BLaER1 treated with 17β-estradiol and CSF1 and Interleukin-3, amounts not matched to agents 10 nM and 100 nM (cell line): ENCODE results near the gene PAK6.

Experiments
- H3K27ac ChIP-seq, 11 experiments: shearing (Covaris generic); formaldehyde crosslinking; 2 replicates each; pipeline ENCODE4 v1.8.1; 2022
- H3K27me3 ChIP-seq, 11 experiments: shearing (Covaris generic); formaldehyde crosslinking; 2 replicates each; pipeline ENCODE4 v1.8.1; 2022
- H3K36me3 ChIP-seq, 11 experiments: shearing (Covaris generic); formaldehyde crosslinking; 2 replicates each; pipeline ENCODE4 v1.8.1; 2022
- H3K4me1 ChIP-seq, 10 experiments: shearing (Covaris generic); formaldehyde crosslinking; 2 replicates each; pipeline ENCODE4 v1.8.1; 2022
- H3K4me2 ChIP-seq, 11 experiments: shearing (Covaris generic); formaldehyde crosslinking; 2 replicates each; pipeline ENCODE4 v1.8.1; 2022
- H3K4me3 ChIP-seq, 10 experiments: shearing (Covaris generic); formaldehyde crosslinking; 2 replicates each; pipeline ENCODE4 v1.8.1; 2022
- H3K9ac ChIP-seq, 11 experiments: shearing (Covaris generic); formaldehyde crosslinking; 2 replicates each; pipeline ENCODE4 v1.8.1; 2022
- H3K9me3 ChIP-seq, 11 experiments: shearing (Covaris generic); formaldehyde crosslinking; replicated peaks in 1 of 11; 2 replicates each; pipeline ENCODE4 v1.8.1; 2022
- H4K20me1 ChIP-seq, 11 experiments: shearing (Covaris generic); formaldehyde crosslinking; 2 replicates each; pipeline ENCODE4 v1.8.1; 2022
- Cebpa-rat ChIP-seq, 11 experiments: shearing (Covaris generic); IDR thresholded peaks; 2 replicates each; pipeline ENCODE4 v1.8.1; 2022

PAK6 gene

DNA sequence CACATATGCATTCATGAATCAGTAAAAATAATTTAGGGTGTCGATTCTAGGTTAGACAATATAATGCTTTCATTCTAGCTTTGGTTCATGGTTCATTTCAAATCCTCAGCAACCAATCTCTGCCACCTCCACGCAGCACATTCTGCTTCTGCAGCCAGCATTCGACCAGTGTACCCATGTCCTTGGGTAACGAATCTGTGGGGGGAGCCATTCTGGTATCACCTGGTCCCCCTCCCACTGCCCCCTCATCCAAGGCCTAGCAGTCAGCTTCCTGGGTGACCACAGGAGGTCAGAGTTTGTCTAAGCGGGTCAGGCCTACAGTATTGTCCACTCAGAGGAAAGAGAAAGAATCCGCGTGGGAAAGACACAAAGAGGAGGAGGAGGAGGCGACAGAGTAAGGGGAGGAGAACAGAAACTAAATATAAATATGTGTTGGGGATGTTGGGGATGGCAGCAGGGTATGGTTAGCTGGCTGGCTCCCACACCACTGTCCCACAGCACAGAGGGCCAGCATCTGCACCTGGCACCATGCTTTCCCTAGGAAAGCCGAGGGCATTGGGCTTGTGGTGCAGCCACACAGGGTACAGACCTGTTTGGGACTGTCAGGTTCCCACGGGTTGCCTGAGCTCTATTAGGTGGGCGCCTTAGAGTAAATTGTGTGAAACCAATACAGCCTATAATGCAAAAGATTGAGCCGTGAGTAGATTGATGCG, 12.1 kb downstream of the PAK6 start:
- peaks cover 5 to 30% (median 16%) of the 10 kb centered on the region in 10 experiments; a peak in 18 of 20 replicates for H3K4me1 ChIP-seq
- no peak overlapping the region for H3K4me2 ChIP-seq
- TF ChIP-seq Cebpa-rat (IDR thresholded peaks at IDR 0.05) = no peak
- peaks cover 0 to 15% (median 0%) of the 10 kb centered on the region in 11 experiments; a peak in 8 of 22 replicates for H4K20me1 ChIP-seq
- no peak overlapping the region for H3K27ac ChIP-seq
- H3K9ac ChIP-seq = no peak overlapping the region
- H3K36me3 ChIP-seq = no peaks in the 10 kb centered on the region
- peaks cover 51 to 64% (median 62%) of the 10 kb centered on the region in 11 experiments for H3K27me3 ChIP-seq
- H3K4me3 ChIP-seq = no peak overlapping the region
- no peaks in the 10 kb centered on the region for H3K9me3 ChIP-seq

- no peak for TF ChIP-seq Cebpa-rat (IDR thresholded peaks at IDR 0.05)
- no peak overlapping the region for H3K4me2 ChIP-seq
- H3K4me3 ChIP-seq = no peak overlapping the region
- H3K9me3 ChIP-seq = no peaks in the 10 kb centered on the region
- peaks cover 51 to 64% (median 62%) of the 10 kb centered on the region in 11 experiments for H3K27me3 ChIP-seq
- H3K9ac ChIP-seq = no peak overlapping the region
- H3K4me1 ChIP-seq = peaks cover 5 to 34% (median 16%) of the 10 kb centered on the region in 10 experiments; a peak in 18 of 20 replicates
- no peak overlapping the region for H3K27ac ChIP-seq
- peaks cover 0 to 15% (median 0%) of the 10 kb centered on the region in 11 experiments; a peak in 8 of 22 replicates for H4K20me1 ChIP-seq
- H3K36me3 ChIP-seq = no peaks in the 10 kb centered on the region
Measured at GRCh38 chr15:40251486-40252140, 12.8 kb downstream of the PAK6 start.

GRCh38 chr15:40252141-40252437, 13.2 kb downstream of the PAK6 start:
- Histone ChIP-seq H3K4me3 (peak overlapping the region in 9 of 10 experiments; percentile 48 to 67 (median 57); a peak in 13 of 20 replicates), H4K20me1 (peaks cover 0 to 15% (median 0%) of the 10 kb centered on the region in 11 experiments; a peak in 8 of 22 replicates), H3K27me3 (peaks cover 51 to 64% (median 62%) of the 10 kb centered on the region in 11 experiments), H3K27ac (no peak overlapping the region), H3K9me3 (no peaks in the 10 kb centered on the region), H3K9ac (no peak overlapping the region), H3K4me1 (peaks cover 5 to 31% (median 16%) of the 10 kb centered on the region in 10 experiments; a peak in 18 of 20 replicates), H3K4me2 (peak overlapping the region in 9 of 11 experiments; percentile 75 to 93 (median 89); a peak in 16 of 22 replicates), H3K36me3 (no peaks in the 10 kb centered on the region)
- TF ChIP-seq Cebpa-rat (IDR thresholded peaks at IDR 0.05) = no peak

DNA sequence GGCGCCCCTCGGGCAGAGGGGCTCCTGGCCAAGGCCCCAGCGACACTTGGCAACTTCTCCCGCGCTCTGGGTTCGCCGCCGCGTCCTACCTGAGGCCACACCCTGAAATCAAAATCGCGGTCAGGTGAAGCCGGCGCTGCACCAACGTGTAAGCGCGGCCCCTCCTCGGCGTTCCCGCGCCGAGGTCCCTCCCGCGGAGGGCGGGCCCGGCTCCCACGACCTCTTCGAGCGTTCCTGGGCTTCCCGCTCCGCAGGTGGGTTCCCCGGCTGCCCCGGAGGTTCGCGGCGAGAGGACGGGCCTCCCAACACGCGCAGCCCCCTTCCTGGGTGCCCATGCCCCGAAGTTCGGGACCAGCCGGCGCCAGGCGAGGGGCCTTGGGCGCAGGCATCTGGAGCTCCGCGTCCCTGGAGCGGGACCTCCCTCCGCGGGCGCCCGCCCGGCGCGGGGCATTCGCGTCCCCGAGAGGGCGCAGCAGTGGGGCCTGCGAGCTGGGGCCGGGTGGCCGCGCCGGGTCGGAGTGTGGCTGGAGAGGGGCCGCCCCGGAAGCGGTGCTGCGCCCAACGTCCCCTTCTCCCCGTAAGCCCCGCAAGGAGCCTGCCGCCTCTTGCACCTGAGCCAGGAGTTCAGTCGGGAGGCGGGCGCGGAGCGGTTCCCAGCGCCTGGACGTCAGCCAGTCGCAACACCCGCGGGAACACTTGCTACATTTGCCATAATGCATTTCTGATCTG, 13.7 kb downstream of the PAK6 start:
- no peaks in the 10 kb centered on the region for H3K9me3 ChIP-seq
- H3K4me3 ChIP-seq = peak overlapping the region; percentile 42 to 67 (median 57)
- peak overlapping the region; percentile 75 to 93 (median 89) for H3K4me2 ChIP-seq
- no peak overlapping the region for H3K27ac ChIP-seq
- H4K20me1 ChIP-seq = peaks cover 0 to 15% (median 0%) of the 10 kb centered on the region in 11 experiments; a peak in 8 of 22 replicates
- no peak for TF ChIP-seq Cebpa-rat (IDR thresholded peaks at IDR 0.05)
- H3K36me3 ChIP-seq = no peaks in the 10 kb centered on the region
- H3K27me3 ChIP-seq = peaks cover 51 to 64% (median 62%) of the 10 kb centered on the region in 11 experiments
- peak overlapping the region in 8 of 11 experiments; percentile 25 to 60 (median 44); a peak in 12 of 22 replicates for H3K9ac ChIP-seq
- H3K4me1 ChIP-seq = peaks cover 5 to 26% (median 15%) of the 10 kb centered on the region in 10 experiments; a peak in 17 of 20 replicates

DNA sequence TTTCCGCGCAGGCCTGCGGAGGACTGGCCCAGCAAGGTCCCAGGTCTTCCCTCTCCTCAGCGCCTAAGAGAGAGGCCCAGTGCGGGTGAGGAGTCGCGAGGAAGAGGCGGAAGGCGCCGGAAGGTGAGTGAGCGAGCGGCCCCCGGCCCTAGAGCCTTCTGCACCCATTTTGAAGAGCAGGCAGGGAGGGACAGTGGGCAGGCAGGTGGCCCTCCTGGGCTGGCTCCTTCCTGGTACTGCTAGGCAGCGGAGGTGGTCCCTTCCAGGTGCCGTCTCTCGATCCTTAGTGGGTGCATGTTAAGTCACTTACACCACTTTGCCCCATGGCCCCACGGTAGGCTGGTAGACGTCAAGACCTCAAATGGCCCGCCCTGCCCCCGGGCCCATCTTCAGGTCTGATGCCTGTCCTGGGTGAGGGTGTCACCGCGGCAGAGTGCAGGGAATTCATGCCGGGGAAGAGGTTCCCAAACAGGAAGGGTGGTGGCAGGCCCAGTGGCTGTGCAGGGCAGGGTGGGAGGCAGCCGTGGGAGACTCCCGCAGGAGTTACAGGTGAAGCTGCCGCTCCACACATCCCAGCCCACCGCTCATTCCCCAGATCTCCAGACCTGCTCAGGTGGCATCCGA, 14.4 kb downstream of the PAK6 start:
- H3K27ac ChIP-seq = no peak overlapping the region
- peak overlapping the region; percentile 75 to 93 (median 89) for H3K4me2 ChIP-seq
- peaks cover 0 to 15% (median 0%) of the 10 kb centered on the region in 11 experiments; a peak in 8 of 22 replicates for H4K20me1 ChIP-seq
- TF ChIP-seq Cebpa-rat (IDR thresholded peaks at IDR 0.05) = no peak
- no peaks in the 10 kb centered on the region for H3K9me3 ChIP-seq
- H3K4me1 ChIP-seq = peaks cover 5 to 28% (median 15%) of the 10 kb centered on the region in 10 experiments; a peak in 18 of 20 replicates
- H3K4me3 ChIP-seq = peak overlapping the region; percentile 42 to 67 (median 57)
- H3K36me3 ChIP-seq = no peaks in the 10 kb centered on the region
- peaks cover 51 to 64% (median 62%) of the 10 kb centered on the region in 11 experiments for H3K27me3 ChIP-seq
- peak overlapping the region in 8 of 11 experiments; percentile 25 to 60 (median 44); a peak in 11 of 22 replicates for H3K9ac ChIP-seq

DNA sequence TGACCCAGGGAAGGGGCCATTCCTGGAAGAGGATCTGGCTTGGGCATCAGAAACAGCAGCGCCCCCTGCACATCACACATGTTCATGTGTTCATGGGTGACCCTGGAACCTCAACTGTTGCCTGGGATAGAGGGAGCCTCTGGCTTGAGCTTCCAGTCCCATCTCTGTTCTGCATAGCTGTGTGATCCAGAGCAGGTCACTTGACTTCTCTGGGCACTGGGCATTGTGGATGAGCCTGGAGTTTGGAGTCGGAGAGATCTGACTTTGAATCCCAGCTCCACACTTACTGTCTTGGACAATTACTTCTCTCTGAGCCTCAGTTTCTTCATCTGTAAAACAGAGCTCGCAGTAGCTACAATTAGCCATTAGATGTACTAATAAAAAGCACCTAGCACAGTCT, 15.6 kb downstream of the PAK6 start:
- no peaks in the 10 kb centered on the region for H3K9me3 ChIP-seq
- H3K27me3 ChIP-seq = peaks cover 51 to 64% (median 60%) of the 10 kb centered on the region in 11 experiments
- H4K20me1 ChIP-seq = peaks cover 0 to 15% (median 0%) of the 10 kb centered on the region in 11 experiments; a peak in 8 of 22 replicates
- peaks cover 5 to 38% (median 24%) of the 10 kb centered on the region in 10 experiments; a peak in 18 of 20 replicates for H3K4me1 ChIP-seq
- no peaks in the 10 kb centered on the region for H3K36me3 ChIP-seq
- no peak overlapping the region for H3K27ac ChIP-seq
- TF ChIP-seq Cebpa-rat (IDR thresholded peaks at IDR 0.05) = no peak
- no peak overlapping the region for H3K4me2 ChIP-seq
- H3K4me3 ChIP-seq = no peak overlapping the region
- no peak overlapping the region for H3K9ac ChIP-seq

GRCh38 chr15:40255033-40255432, 16.2 kb downstream of the PAK6 start:
- no peak overlapping the region for H3K4me3 ChIP-seq
- no peak for TF ChIP-seq Cebpa-rat (IDR thresholded peaks at IDR 0.05)
- H3K27ac ChIP-seq = no peak overlapping the region
- peaks cover 5 to 38% (median 24%) of the 10 kb centered on the region in 10 experiments; a peak in 18 of 20 replicates for H3K4me1 ChIP-seq
- no peaks in the 10 kb centered on the region for H3K9me3 ChIP-seq
- H4K20me1 ChIP-seq = peaks cover 0 to 15% (median 0%) of the 10 kb centered on the region in 11 experiments; a peak in 8 of 22 replicates
- no peaks in the 10 kb centered on the region for H3K36me3 ChIP-seq
- peak overlapping the region in 4 of 11 experiments; percentile 27 to 36 (median 31); a peak in 5 of 22 replicates for H3K4me2 ChIP-seq
- no peak overlapping the region for H3K9ac ChIP-seq
- H3K27me3 ChIP-seq = peaks cover 51 to 59% (median 56%) of the 10 kb centered on the region in 11 experiments

DNA sequence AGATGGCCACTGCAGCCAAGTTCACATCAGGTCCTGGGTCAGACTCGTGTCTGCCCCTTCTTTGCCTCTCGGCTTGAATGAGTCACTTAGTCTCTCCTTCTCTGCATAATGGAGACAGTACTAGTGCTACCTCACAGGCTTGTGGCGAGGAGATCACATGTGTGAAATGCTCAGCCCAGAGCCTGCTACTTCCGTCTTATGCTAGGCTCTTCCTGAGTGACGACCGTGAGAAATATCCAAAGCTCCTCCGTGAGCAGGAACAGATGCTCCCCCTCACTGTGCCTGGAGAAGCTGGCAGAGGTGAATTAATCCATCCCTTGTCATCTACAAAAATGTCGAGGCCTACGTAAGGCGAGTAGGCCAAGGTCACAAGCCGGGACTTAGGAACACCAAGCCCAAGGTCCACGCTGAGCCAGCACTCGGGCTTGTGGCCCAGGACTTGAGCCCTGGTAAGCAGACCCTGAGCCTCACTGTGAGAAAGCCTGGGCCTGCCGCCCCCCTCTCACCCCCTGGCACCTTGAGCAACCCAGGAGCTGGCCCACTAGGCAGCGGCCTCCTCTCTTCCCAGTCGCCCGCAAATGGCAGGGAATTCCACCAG, 17.9 kb downstream of the PAK6 start:
- Histone ChIP-seq H3K4me3 (no peak overlapping the region), H3K4me2 (0 out of 22 replicates have a peak overlapping the region, but pooled peaks of 1 of the 11 experiments have one; percentile 27), H3K27ac (no peak overlapping the region), H3K9ac (no peak overlapping the region), H3K9me3 (no peaks in the 10 kb centered on the region), H3K4me1 (peaks cover 5 to 38% (median 24%) of the 10 kb centered on the region in 10 experiments; a peak in 18 of 20 replicates), H4K20me1 (peaks cover 0 to 15% (median 0%) of the 10 kb centered on the region in 11 experiments; a peak in 8 of 22 replicates), H3K27me3 (peaks cover 34 to 42% (median 39%) of the 10 kb centered on the region in 11 experiments), H3K36me3 (no peaks in the 10 kb centered on the region)
- no peak; a peak in 1 of 22 replicates for TF ChIP-seq Cebpa-rat (IDR thresholded peaks at IDR 0.05)
